NCI-H460 (cell line): ENCODE data around the gene ZNF383. TPM values are rescaled to one million over a fixed set of nuclear protein-coding genes. Genes with fewer than 3 reads are reported as not detected.
"Not testable (repeated sequence)": the region's sequence is repeated elsewhere in the genome, so short reads cannot be mapped to it uniquely, and the experiment has no call there.

Experiments
- DNase-seq: peaks from one replicate; pipeline ENCODE4 v3.0.0-alpha.2; 2016; ENCODE audit warnings: low read depth; ENCODE audit errors: extremely low read depth
- polyA plus RNA-seq: library from polyadenylated mRNA; depleted of rRNA; stranded (reverse); fragments of >200 nt; gene quantifications from 2 replicates; pipeline ENCODE4 v1.2.3, GENCODE V29; 2014; cell fraction: nucleus; rRNA removed
- total RNA-seq: library from RNA; depleted of rRNA; stranded (reverse); fragments of >200 nt; shearing (Covaris generic); gene quantifications from 2 replicates; pipeline ENCODE4 v1.2.3, GENCODE V29; 2014; rRNA removed

The ZNF383 gene
- 5.5 and 6.6 TPM in 2 replicates for total RNA-seq
- 3.3 and 3.6 TPM in 2 replicates for polyA plus RNA-seq

- peak; percentile 71 for DNase-seq
Observed at GRCh38 chr19:37217775-37218591, at the start of gene ZNF383. Gene ZNF383 (plus strand): TSS chr19:37218214. CDS start chr19:37230454, 12,240 bp downstream.

- DNase-seq = peak; percentile 96
Observed at GRCh38 chr19:37172368-37173366, 45.3 kb upstream of the ZNF383 start, which contains the start of gene ZNF585A. Gene ZNF585A (minus strand): TSS chr19:37172695. CDS start chr19:37169910, 2,785 bp downstream.

- DNase-seq = not testable (repeated sequence)
Observed at GRCh38 chr19:37186071-37186470, 31.9 kb upstream of the ZNF383 start.

- not testable (repeated sequence) for DNase-seq
Observed at GRCh38 chr19:37195248-37195647, 22.8 kb upstream of the ZNF383 start.

- DNase-seq = not testable (repeated sequence)
Observed at GRCh38 chr19:37197115-37197514, 20.9 kb upstream of the ZNF383 start.

GRCh38 chr19:37197768-37198167, 20.2 kb upstream of the ZNF383 start:
- DNase-seq = no peak

GRCh38 chr19:37217480-37217774, 587 bp upstream of the ZNF383 start:
- no peak for DNase-seq

- no peak for DNase-seq
Observed at GRCh38 chr19:37218592-37218935, 550 bp downstream of the ZNF383 start.

- DNase-seq = no peak
Observed at GRCh38 chr19:37220383-37220782, 2.4 kb downstream of the ZNF383 start.

- no peak for DNase-seq
Observed at GRCh38 chr19:37221136-37221535, 3.1 kb downstream of the ZNF383 start.

GRCh38 chr19:37226248-37226647, 8.2 kb downstream of the ZNF383 start:
- DNase-seq = no peak

- DNase-seq = no peak
Observed at GRCh38 chr19:37227996-37228395, 10.0 kb downstream of the ZNF383 start.

- DNase-seq = no peak
Observed at GRCh38 chr19:37243206-37243632, 25.2 kb downstream of the ZNF383 start.

- peak; percentile 91 for DNase-seq
Observed at GRCh38 chr19:37251308-37252229, 33.6 kb downstream of the ZNF383 start.

- DNase-seq = not testable (repeated sequence)
Observed at GRCh38 chr19:37263028-37263427, 45.0 kb downstream of the ZNF383 start.

- DNase-seq = not testable (repeated sequence)
Observed at GRCh38 chr19:37267005-37267404, 49.0 kb downstream of the ZNF383 start.

GRCh38 chr19:37267755-37268154, 49.7 kb downstream of the ZNF383 start:
- not testable (repeated sequence) for DNase-seq

GRCh38 chr19:37280656-37281055, 62.6 kb downstream of the ZNF383 start:
- DNase-seq = not testable (repeated sequence)

GRCh38 chr19:37284020-37284419, 66.0 kb downstream of the ZNF383 start:
- not testable (repeated sequence) for DNase-seq

- not testable (repeated sequence) for DNase-seq
Observed at GRCh38 chr19:37289229-37289628, 71.2 kb downstream of the ZNF383 start.
